Skeletal muscle tissue (tissue), 4 donors: ENCODE data around the gene TIAM1. TPM values are rescaled to one million over a fixed set of nuclear protein-coding genes. Genes with fewer than 3 reads are reported as not detected.

ENCODE experiments used
- H3K27ac ChIP-seq: one replicate; pipeline ENCODE4 v1.7.0; 2013; ENCODE audit warnings: mild to moderate bottlenecking, low read depth, low read length, inconsistent platforms
- H3K27me3 ChIP-seq, 3 donors: one replicate each; pipeline ENCODE4 v1.7.0; 2013; ENCODE audit warnings: low read length in 3 of 3; ENCODE audit not compliant: control insufficient read depth in 3 of 3, insufficient read depth in 3 of 3
- H3K36me3 ChIP-seq, 3 donors: one replicate each; pipeline ENCODE4 v1.7.0; 2013; ENCODE audit warnings: low read length in 3 of 3; ENCODE audit not compliant: control insufficient read depth in 3 of 3, insufficient read depth in 3 of 3
- H3K4me1 ChIP-seq, 3 donors: one replicate each; pipeline ENCODE4 v1.7.0; 2013; ENCODE audit warnings: low read length in 3 of 3, mild to moderate bottlenecking in 3 of 3; ENCODE audit not compliant: control insufficient read depth in 3 of 3, insufficient read depth in 3 of 3
- H3K4me3 ChIP-seq, 3 donors: one replicate each; pipeline ENCODE4 v1.7.0; 2013; ENCODE audit warnings: low read length in 3 of 3
- H3K9ac ChIP-seq, 3 donors: one replicate each; pipeline ENCODE4 v1.7.0; 2013; ENCODE audit warnings: low read length in 3 of 3, mild to moderate bottlenecking in 3 of 3, moderate library complexity in 2 of 3, low read depth in 1 of 3
- H3K9me3 ChIP-seq, 3 donors: one replicate each; pipeline ENCODE4 v1.7.0; 2013; ENCODE audit warnings: low read length in 3 of 3; ENCODE audit not compliant: control insufficient read depth in 3 of 3
- total RNA-seq: library from RNA; depleted of rRNA; stranded (reverse); fragments of >200 nt; gene quantifications from one replicate; pipeline ENCODE4 v1.2.3, GENCODE V29; 2014
- donor health status: Osteomylitis.

TIAM1 gene
- total RNA-seq, 1 donor from 2014 or later: 24.5 TPM

GRCh38 chr21:31293986-31294385 is 50.1 kb downstream of the TIAM1 start:
- Histone ChIP-seq H3K4me3 (no peak overlapping the region), H3K36me3 (no peaks in the 10 kb centered on the region), H3K27me3 (no peaks in the 10 kb centered on the region), H3K4me1 (no peaks in the 10 kb centered on the region), H3K9me3 (no peaks in the 10 kb centered on the region), H3K9ac (no peak overlapping the region), H3K27ac (no peak overlapping the region)

- no peak overlapping the region for H3K27ac ChIP-seq
- H3K4me1 ChIP-seq: no peaks in the 10 kb centered on the region
- no peaks in the 10 kb centered on the region for H3K36me3 ChIP-seq
- no peak overlapping the region for H3K4me3 ChIP-seq
- peaks cover 0 to 4% (median 0%) of the 10 kb centered on the region in 3 donors for H3K9me3 ChIP-seq
- H3K27me3 ChIP-seq: no peaks in the 10 kb centered on the region
- no peak overlapping the region for H3K9ac ChIP-seq
These were observed 53.3 kb downstream of the TIAM1 start for GRCh38 chr21:31290765-31291164.

- H3K9me3 ChIP-seq: peaks cover 0 to 4% (median 0%) of the 10 kb centered on the region in 3 donors
- H3K4me1 ChIP-seq: no peaks in the 10 kb centered on the region
- no peaks in the 10 kb centered on the region for H3K27me3 ChIP-seq
- no peaks in the 10 kb centered on the region for H3K36me3 ChIP-seq
- H3K27ac ChIP-seq: no peak overlapping the region
- H3K4me3 ChIP-seq: no peak overlapping the region
- no peak overlapping the region for H3K9ac ChIP-seq
These were observed 54.4 kb downstream of the TIAM1 start for GRCh38 chr21:31289702-31290101.

GRCh38 chr21:31288191-31288590 is 55.9 kb downstream of the TIAM1 start:
- peaks cover 0 to 4% (median under 1%) of the 10 kb centered on the region in 3 donors for H3K9me3 ChIP-seq
- H3K27me3 ChIP-seq: no peaks in the 10 kb centered on the region
- H3K4me1 ChIP-seq: no peaks in the 10 kb centered on the region
- H3K36me3 ChIP-seq: no peaks in the 10 kb centered on the region
- no peak overlapping the region for H3K4me3 ChIP-seq
- no peak overlapping the region for H3K27ac ChIP-seq
- H3K9ac ChIP-seq: no peak overlapping the region

- no peaks in the 10 kb centered on the region for H3K4me1 ChIP-seq
- no peak overlapping the region for H3K4me3 ChIP-seq
- H3K9ac ChIP-seq: no peak overlapping the region
- H3K9me3 ChIP-seq: peaks cover 2 to 4% (median 2%) of the 10 kb centered on the region in 3 donors
- no peak overlapping the region for H3K27ac ChIP-seq
- no peaks in the 10 kb centered on the region for H3K36me3 ChIP-seq
- no peaks in the 10 kb centered on the region for H3K27me3 ChIP-seq
These were observed 56.9 kb downstream of the TIAM1 start for GRCh38 chr21:31287201-31287600.

GRCh38 chr21:31286621-31287020 is 57.4 kb downstream of the TIAM1 start:
- Histone ChIP-seq H3K4me1 (no peaks in the 10 kb centered on the region), H3K27me3 (no peaks in the 10 kb centered on the region), H3K9ac (no peak overlapping the region), H3K4me3 (no peak overlapping the region), H3K9me3 (peaks cover 2 to 4% (median 2%) of the 10 kb centered on the region in 3 donors), H3K36me3 (no peaks in the 10 kb centered on the region), H3K27ac (no peak overlapping the region)

GRCh38 chr21:31284797-31285397 is 59.2 kb downstream of the TIAM1 start:
- Histone ChIP-seq H3K9me3 (peaks cover 2 to 4% (median 2%) of the 10 kb centered on the region in 3 donors), H3K4me3 (no peak overlapping the region), H3K4me1 (no peaks in the 10 kb centered on the region), H3K27ac (no peak overlapping the region), H3K9ac (no peak overlapping the region), H3K27me3 (no peaks in the 10 kb centered on the region), H3K36me3 (no peaks in the 10 kb centered on the region)

- Histone ChIP-seq H3K9ac (no peak overlapping the region), H3K36me3 (no peaks in the 10 kb centered on the region), H3K27ac (no peak overlapping the region), H3K4me3 (no peak overlapping the region), H3K4me1 (no peaks in the 10 kb centered on the region), H3K9me3 (peaks cover 0 to 2% (median 2%) of the 10 kb centered on the region in 3 donors), H3K27me3 (no peaks in the 10 kb centered on the region)
These were observed 61.0 kb downstream of the TIAM1 start for GRCh38 chr21:31283025-31283424.

GRCh38 chr21:31282095-31282709 is 61.9 kb downstream of the TIAM1 start:
- Histone ChIP-seq H3K27ac (no peak overlapping the region), H3K4me3 (no peak overlapping the region), H3K9me3 (peaks cover 0 to 2% (median 2%) of the 10 kb centered on the region in 3 donors), H3K27me3 (no peaks in the 10 kb centered on the region), H3K36me3 (no peaks in the 10 kb centered on the region), H3K9ac (no peak overlapping the region), H3K4me1 (no peaks in the 10 kb centered on the region)

GRCh38 chr21:31281561-31281960 is 62.5 kb downstream of the TIAM1 start:
- Histone ChIP-seq H3K9me3 (peaks cover 0 to 2% (median 2%) of the 10 kb centered on the region in 3 donors), H3K9ac (no peak overlapping the region)

More at GRCh38 chr21:31281561-31281960, 62.5 kb downstream of the TIAM1 start:
- Histone ChIP-seq H3K27me3 (no peaks in the 10 kb centered on the region), H3K36me3 (no peaks in the 10 kb centered on the region), H3K4me3 (no peak overlapping the region), H3K27ac (no peak overlapping the region), H3K4me1 (no peaks in the 10 kb centered on the region)
